ENCODE measurements around the gene CFLAR. TPM values are rescaled to one million over a fixed set of nuclear protein-coding genes. Genes with fewer than 3 reads are reported as not detected.
A peak's percentile ranks its signal among the peaks of the same experiment; 100 is the strongest.
"Not testable (repeated sequence)": the region's sequence is repeated elsewhere in the genome, so short reads cannot be mapped to it uniquely, and the experiment has no call there.

CFLAR gene
- total RNA-seq, 1 donor from 2014 or later, result 16.7 TPM

- Mint-ChIP-seq H3K27ac (ENCODE audit: unreplicated experiment) (no peak overlapping the region), H3K27me3 (ENCODE audit: low read depth) (no peaks in the 10 kb centered on the region), H3K4me1 (peaks cover 15% of the 10 kb centered on the region), H3K4me3 (no peak overlapping the region), H3K36me3 (ENCODE audit: low read depth) (peaks cover 4% of the 10 kb centered on the region), H3K9me3 (no peaks in the 10 kb centered on the region)
- no peak for TF ChIP-seq CTCF (conservative IDR thresholded peaks at IDR 0.05)
- no peak for DNase-seq (ENCODE audit: low read depth, low spot score)
Observed at GRCh38 chr2:201148434-201148990, 32.5 kb downstream of the CFLAR start.

- Mint-ChIP-seq H3K27me3 (ENCODE audit: low read depth) (no peaks in the 10 kb centered on the region), H3K4me1 (peaks cover 15% of the 10 kb centered on the region), H3K4me3 (no peak overlapping the region), H3K9me3 (no peaks in the 10 kb centered on the region), H3K36me3 (ENCODE audit: low read depth) (peaks cover 4% of the 10 kb centered on the region), H3K27ac (ENCODE audit: unreplicated experiment) (no peak overlapping the region)
- TF ChIP-seq CTCF (conservative IDR thresholded peaks at IDR 0.05), result no peak
- no peak for DNase-seq (ENCODE audit: low read depth, low spot score)
Observed at GRCh38 chr2:201149064-201149820, 33.3 kb downstream of the CFLAR start.

- not testable (repeated sequence) for H3K27ac Mint-ChIP-seq (ENCODE audit: unreplicated experiment); H3K36me3 Mint-ChIP-seq (ENCODE audit: low read depth); H3K4me3 Mint-ChIP-seq; H3K9me3 Mint-ChIP-seq; DNase-seq (ENCODE audit: low read depth, low spot score); H3K27me3 Mint-ChIP-seq (ENCODE audit: low read depth)
- H3K4me1 Mint-ChIP-seq, result peaks cover 15% of the 10 kb centered on the region
Observed at GRCh38 chr2:201149821-201150165, 33.8 kb downstream of the CFLAR start.

- no peaks in the 10 kb centered on the region for H3K9me3 Mint-ChIP-seq
- H3K27me3 Mint-ChIP-seq (ENCODE audit: low read depth), result no peaks in the 10 kb centered on the region
- H3K27ac Mint-ChIP-seq (ENCODE audit: unreplicated experiment), result peak overlapping the region; percentile 40
- H3K4me3 Mint-ChIP-seq, result no peak overlapping the region
- H3K4me1 Mint-ChIP-seq, result peaks cover 15% of the 10 kb centered on the region
- no peak for DNase-seq (ENCODE audit: low read depth, low spot score)
- peaks cover 4% of the 10 kb centered on the region for H3K36me3 Mint-ChIP-seq (ENCODE audit: low read depth)
- no peak for TF ChIP-seq CTCF (conservative IDR thresholded peaks at IDR 0.05)
Observed at GRCh38 chr2:201150454-201151020, 34.6 kb downstream of the CFLAR start.

- Mint-ChIP-seq H3K27ac (ENCODE audit: unreplicated experiment) (no peak overlapping the region), H3K4me3 (no peak overlapping the region)
Observed at GRCh38 chr2:201151127-201151981, 35.4 kb downstream of the CFLAR start.

More at GRCh38 chr2:201151127-201151981, 35.4 kb downstream of the CFLAR start:
- no peak for TF ChIP-seq CTCF (conservative IDR thresholded peaks at IDR 0.05)
- peaks cover 4% of the 10 kb centered on the region for H3K36me3 Mint-ChIP-seq (ENCODE audit: low read depth)
- DNase-seq (ENCODE audit: low read depth, low spot score), result no peak
- H3K27me3 Mint-ChIP-seq (ENCODE audit: low read depth), result no peaks in the 10 kb centered on the region
- H3K4me1 Mint-ChIP-seq, result peaks cover 15% of the 10 kb centered on the region
- no peaks in the 10 kb centered on the region for H3K9me3 Mint-ChIP-seq

Data from neural crest cell (in vitro differentiated cells).